Right kidney (tissue), 1 donor: ENCODE measurements around the gene NAGS.
"Not testable (repeated sequence)": the region's sequence is repeated elsewhere in the genome, so short reads cannot be mapped to it uniquely, and the experiment has no call there.

Experiments used
- DNase-seq: peaks from one replicate; pipeline ENCODE4 v3.0.0-alpha.2; 2016

Gene NAGS

DNA sequence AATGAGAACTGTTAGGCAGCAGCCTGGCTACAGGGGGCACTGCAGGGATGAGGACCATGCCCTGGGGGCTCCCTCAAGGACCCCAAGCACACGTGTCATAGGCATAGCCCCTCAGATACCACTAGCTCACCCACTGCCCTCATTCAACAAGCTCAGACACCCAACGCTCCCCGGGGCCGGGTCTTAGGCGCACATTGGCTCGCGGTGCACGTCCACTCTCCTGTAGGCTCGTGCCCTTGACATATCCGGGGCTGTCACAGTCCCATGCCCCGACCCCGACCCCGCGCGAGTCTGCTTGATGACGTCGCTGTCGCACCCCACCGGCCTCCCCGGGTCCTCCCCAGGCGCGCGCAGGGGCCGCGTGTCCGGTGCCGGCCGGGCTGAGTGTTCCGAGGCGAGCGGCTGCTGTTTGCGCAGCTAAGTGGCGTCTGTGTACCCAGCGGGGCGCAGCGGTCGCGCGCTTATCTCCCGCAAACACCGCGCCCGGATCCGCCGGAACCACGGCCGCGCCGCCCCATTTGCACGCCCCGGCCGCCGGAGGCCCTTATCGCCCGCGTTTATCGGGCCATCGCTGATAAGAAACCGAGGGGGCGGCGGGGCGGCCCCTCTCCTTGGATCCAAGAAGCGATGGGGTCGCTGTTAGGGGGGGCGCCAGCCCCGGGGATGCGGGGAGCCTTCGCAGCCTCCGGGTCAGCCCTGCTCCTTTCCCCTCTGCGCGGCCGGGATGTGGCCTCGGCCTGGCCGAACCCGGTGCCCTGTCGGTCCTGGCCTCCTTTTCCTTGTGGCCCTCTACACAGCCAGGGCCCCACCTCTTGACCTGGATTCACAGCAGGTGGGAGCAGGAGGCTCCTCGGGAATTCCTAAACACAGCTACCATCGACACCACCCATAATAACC is 20.7 kb upstream of the NAGS start:
- peak; percentile 65 for DNase-seq

DNA sequence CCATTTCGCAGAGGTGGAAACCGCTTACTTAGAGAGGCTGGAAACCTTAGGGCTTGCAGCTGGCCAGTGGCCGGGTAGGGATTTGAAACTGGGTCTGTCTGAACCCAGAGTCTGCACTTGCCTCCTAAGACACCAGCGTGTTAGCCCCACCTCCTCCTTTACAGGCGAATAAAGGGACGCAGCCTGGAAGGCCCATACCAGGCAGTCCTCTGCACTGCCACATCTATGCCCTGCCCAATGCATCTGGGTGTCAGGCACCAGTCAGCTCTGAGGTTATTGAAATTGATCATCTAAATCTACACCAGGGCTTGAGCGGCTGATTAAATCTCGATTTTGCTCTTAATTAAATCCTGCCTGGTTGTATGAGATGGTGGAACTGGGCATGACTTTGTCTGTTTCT is 19.9 kb upstream of the NAGS start:
- DNase-seq, result no peak

DNA sequence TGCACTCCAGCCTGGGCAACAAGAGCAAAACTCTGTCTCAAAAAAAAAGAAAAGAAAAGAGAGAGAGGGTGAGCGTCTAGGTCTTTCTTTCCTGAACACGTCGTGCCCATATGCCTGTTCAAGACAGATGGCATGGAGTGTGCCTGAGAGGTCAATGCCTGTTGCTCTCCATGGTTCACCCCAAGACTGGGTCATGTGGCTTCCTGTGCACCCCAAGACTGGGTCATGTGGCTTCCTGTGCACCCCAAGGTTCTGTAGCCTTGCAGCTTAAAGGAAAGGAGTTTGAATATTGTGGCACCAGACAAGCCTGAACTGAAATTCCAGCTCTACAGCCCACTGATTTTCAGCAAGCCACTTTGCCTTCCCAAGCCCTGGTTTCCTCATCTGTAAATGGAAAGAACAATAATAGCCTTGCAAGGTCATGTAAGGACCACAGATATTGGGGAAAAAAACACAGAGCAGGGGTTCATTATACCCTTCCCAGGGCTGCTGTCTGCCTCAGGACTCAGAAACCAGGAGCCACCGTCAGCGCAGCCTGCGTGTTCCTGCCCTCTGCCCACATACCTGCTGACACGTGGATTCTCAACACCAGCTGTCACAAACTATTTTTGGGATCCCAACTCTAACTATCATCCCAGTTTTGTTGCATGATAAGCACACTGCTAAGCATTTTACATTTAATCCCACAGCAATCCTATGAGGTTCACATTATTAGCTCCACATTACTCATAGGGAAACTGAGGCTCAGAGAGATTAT is 18.0 kb upstream of the NAGS start:
- DNase-seq, result no peak

DNA sequence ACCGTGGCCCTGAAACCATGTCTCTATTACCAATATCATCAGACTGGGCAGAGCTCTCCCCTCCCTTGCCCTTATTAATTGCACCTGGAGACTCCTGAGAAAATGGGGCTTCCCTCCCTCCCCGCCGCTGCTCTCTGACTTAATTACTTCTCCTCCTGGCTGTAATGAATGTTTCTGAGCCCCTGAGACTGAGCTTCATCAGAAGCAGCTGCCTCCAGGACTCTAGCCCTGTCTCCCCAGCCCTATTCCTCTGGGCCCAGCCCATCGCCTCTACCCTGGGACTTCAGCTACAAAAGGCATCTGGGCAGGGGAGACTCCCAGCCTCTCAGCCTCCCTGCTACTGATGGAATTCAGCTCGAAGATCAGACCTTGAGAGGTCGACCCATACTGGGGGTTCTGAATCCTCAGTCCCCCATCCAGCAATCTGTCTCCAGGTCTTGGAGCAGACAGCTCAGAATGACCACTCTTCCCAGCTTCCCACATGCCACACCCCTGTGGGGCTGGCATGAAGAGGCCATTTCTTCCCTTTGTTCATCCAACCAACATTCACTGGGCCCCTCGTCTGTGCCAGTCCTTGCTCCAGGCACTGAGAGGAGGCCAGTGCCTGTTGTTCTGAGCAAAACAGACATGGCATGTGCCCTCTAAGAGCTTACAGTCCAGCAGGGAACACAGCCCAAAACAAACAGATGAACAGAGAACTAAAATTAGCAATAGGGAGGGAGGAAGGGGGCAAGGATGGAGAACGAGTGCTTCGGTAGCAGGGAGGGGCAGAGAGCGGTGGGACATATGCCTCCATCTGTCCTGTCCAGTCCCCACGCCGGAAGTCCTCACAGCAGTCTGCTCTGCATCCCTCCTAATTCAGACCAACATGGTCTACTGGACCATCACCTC is 17.0 kb upstream of the NAGS start:
- DNase-seq, result no peak

DNA sequence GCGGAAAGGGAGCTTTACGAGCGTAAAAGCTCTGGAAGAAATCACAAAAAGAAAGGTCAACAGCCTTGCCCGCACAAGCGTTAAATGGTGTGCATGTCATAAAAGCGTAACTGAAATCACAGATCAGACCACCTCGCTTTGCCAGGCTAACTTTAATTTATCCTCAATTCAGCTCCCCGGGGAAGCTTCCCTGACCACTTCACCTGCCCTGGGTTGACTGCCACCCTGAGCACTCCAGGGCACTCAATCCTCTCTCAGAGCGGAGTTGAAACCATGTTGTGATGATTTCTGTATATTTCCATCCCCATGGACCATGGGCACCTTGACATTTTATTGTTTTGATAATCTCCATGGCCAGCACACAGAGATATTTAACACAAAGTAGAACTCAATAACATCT is 16.1 kb upstream of the NAGS start:
- no peak for DNase-seq

DNA sequence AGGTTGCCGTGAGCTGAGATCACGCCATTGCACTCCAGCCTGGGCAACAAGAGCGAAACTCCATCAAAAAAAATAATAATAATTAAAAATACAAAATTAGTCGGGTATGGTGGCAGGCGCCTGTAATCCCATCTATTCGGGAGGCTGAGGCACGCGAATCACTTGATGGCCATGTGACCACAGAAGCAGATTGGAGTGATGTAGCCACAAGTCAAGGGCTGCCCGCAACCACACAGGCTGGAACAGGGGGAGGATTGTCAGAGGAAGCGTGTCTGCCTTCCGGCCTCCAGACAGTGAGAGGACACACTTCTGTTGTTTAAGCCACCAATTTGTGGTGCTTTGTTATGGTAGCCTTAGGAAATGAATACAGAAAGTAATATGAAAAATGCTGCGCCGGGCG is 11.8 kb upstream of the NAGS start:
- DNase-seq, result no peak

DNA sequence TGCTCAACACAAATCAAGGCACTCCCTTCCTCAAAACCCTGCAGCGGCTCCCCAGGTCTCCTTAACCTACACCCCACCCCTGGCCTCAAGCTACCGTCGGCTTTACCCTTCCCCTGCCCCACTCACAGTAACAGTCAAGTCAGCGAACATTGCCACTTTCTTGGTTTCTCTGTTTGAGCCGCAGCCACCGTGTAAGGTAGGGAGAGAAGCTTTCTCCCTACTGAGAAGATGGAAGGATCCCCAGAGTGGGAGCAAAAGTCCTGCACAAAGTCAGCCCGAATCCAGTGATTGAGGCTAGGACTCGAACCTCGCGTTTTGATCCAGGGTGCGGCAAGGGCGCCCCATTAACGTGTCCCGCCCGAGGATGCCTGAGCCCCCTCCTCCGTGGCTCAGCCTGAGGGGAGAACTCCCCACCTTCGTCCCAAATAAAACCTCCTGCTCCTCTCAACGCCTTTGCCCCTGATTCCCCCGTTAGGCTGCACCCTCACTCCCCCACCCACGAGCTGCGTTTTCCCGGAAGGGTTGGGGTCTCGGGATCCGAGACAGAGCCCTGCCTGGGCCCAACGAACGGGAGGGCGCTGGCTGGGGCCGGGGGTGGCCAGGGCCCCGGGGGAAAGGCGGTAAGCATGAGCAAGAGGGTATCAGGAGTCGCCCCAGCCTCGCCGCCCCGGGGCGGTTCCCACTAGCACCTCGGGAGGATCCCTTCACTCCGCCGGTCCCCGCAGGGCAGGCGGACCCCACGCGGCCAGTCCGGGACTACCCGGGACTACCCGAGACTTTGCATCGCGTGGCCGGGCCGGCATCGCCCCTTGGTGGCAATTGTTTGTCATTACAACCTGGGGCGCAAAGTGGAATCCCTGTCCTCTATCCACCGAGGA is 9.9 kb upstream of the NAGS start:
- DNase-seq, result peak; percentile 59

DNA sequence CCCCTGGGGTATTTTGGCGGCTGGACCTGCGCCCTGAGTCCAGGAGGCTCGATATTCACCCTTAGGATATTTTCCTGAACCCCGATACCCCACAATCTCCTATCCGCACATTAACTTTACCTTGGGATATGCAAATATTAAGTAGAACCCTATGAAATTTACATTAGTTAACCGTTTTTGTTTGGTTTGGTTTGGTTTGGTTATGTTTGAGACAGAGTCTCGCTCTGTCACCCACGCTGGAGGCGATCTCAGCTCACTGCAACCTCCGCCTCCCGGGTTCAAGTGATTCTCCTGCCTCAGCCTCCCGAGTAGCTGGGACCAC is 9.3 kb upstream of the NAGS start:
- DNase-seq, result no peak

DNA sequence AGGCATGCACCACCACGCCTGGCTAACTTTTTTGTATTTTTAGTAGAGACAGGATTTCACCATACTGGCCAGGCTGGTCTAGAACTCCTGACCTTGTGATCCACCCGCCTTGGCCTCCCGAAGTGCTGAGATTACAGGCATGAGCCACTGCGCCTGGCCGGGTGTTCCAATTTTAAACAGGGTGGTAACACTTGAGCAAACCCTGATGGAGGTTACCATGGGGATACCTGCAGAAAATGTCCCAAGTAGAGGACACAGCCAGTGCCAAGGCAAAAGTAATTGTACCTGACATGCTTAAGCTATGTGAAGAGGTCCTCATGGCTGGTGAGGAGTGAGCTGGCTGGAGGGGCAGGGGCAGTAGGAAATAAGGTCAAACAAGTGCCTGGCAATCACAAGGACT is 7.2 kb upstream of the NAGS start:
- not testable (repeated sequence) for DNase-seq

DNA sequence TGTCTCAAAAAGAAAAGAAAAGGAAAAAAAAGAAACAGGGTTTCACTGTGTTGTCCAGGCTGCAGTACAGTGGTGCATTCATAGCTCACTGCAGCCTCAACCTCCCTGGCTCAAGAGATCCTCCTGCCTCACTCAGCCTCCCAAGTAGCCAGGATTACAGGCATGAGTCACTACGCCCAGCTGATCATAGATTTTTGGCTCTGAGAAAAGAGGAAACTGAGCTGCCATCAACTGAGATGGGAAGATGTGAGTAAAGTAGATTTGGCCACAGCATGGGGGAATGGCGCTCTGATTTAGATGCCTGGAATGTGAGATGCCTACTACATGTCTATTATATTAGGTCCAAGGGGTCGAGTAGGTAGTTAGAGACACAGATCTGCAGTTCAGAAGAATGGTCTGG is 5.9 kb upstream of the NAGS start:
- no peak for DNase-seq

DNA sequence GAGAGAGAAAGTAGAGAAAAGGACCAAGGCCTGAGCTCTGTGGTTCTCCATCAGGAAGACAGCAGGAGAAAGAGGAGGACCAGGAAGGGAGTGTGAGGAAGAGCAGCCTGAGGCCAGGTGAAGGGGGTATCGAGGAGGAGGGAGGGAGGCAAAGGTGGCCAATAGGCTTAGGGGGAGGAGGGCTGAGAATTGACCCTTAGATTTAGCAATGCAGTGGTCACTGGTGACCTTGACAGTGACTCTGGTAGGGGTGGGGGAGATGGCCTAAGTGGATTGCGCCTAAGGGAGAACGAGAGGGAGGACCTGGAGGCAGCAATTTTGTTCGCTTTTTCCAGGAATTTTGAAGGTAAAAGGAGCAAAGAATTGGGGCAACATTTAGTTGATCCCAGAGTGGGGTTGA is 5.4 kb upstream of the NAGS start:
- no peak for DNase-seq

DNA sequence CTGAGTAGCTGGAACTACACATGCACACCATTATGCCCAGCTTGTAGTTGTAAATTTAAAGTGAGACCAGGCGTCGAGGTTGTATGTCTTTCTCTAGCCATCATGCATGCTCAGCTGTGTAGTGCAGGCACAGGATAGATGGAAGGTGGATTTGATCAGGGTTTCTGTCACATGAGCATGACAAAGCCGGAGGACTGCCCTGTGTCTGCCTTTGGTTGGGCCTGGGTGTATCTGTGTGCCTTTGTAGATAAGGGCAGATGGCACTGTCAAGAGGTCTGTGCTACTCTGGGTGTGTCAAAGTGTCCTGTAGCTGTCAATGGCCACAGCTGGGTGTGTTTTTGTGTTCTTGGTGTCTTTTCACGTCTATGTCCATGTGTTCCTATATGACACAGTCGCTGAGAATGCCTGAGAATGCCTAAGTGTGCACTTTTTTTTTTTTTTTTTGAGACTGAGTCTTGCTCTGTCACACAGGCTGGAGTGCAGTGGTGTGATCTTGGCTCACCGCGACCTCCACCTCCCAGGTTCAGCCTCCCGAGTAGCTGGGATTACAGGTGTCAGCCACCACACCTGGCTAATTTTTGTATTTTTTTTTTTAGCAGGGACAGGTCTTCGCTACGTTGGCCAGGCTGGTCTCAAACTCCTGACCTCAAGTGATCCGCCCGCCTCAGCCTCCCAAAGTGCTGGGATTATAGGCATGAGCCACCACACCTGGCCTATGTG is 4.1 kb upstream of the NAGS start:
- no peak for DNase-seq

DNA sequence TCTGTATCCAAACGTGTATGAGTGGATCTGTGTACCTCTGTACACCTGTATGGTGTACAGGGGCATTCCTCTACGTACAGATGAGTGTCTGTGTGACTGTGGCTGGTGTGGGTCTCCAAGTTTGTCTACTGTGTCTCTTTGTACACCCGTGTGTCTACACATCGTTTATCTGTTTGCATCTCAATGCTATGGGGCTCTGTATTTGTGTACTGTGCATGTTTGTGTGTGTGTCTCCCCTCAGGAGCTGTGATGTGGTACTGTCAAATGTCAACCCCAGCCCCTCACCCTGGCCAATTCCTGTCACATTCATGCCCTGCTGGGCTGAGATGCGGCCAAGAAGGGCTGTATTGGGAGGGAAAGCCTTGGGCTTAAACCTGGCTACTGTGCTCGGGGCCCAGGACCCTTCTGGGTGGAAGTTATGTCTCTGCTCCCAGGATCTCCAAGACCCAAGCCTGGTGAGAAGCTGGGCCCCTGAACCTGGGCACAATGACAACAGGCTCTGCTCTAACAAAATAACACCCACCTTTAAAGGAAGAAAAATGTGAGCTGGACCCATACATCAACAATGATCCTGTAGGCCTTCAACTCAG is 3.5 kb upstream of the NAGS start:
- no peak for DNase-seq

DNA sequence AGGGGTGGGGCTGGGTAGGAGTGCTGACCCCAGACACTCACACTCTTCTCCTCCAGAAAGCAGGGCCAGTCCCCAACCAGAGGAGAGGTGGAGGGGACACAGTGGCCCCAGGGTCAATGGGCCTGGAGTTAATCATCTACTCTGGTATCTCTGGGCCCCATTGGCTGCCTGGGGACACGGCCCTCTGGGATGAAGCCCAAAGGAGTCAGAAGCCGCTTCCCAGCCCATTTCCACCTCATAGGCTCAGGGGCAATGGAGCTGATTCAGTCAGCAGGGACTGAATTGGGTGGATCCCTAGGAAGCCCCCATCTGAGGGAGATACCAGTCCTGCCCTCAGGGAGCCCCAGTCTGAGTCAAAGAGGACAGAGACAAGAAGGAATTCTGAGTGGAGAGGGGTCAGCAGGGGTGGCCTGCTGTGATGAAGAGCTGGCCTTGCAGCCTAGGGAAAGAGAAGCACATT is 2.9 kb upstream of the NAGS start:
- no peak for DNase-seq

DNA sequence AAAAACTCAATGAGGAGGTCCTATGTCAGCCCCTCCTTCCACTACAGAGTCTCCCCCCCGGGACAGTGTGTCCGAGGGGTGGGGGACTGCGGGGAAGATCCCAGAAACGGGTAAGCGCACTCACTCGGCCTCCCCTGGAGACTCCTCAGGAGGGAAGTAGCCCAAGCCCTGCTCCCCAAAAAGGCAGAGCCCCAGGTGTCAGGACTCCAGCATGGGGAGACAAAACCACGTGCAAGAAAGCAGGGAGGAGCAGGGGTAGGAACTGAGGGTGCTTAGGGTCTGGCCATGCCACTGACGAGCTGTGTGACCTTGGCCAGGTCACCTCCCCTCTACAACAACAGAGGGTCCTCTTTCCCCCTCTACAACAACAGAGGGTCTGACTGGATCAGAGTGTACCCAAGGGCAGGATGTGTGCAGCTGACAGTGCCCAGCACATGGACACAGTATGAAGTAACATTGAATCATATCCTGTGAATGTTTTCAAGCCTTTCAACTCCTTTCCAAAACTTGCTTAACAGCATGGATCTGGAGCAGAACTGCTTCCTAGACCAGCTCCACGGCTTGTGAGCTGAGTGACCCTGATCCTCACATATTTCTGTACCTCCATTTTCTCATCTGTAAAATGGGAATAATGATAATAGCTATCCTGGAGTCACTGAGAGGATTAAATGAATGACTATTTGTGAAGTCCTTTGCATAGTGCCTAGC is 2.1 kb upstream of the NAGS start:
- DNase-seq, result no peak

DNA sequence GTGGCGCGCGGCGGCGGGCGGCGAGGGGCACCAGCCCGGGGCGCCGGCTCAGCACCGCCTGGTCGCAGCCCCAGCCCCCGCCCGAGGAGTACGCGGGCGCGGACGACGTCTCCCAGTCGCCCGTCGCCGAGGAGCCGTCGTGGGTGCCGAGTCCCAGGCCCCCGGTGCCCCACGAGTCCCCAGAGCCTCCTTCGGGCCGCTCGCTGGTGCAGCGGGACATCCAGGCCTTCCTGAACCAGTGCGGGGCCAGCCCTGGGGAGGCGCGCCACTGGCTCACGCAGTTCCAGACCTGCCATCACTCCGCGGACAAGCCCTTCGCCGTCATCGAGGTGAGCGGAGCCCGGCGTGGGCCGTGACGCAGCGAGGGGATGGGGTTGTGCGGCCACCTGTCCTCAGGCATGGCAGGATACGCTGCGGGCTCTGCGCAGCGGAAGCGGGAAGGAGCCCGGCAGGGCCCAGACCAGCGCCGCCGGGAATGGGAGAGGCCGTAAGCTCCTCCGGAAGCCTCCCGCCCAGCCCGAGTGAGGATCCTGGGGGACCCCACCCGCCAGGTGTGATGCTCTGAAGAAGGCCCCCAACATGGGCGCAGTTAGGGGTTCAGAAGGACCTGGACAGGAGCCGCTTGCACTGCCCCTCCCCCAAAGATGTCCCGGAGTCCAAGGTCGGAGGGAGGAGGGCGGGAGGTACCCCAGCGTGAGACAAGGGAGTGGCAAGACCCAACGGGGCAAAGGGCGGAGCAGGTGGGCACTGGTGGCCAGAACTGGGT is 522 bp downstream of the NAGS start:
- peak; percentile 71 for DNase-seq

DNA sequence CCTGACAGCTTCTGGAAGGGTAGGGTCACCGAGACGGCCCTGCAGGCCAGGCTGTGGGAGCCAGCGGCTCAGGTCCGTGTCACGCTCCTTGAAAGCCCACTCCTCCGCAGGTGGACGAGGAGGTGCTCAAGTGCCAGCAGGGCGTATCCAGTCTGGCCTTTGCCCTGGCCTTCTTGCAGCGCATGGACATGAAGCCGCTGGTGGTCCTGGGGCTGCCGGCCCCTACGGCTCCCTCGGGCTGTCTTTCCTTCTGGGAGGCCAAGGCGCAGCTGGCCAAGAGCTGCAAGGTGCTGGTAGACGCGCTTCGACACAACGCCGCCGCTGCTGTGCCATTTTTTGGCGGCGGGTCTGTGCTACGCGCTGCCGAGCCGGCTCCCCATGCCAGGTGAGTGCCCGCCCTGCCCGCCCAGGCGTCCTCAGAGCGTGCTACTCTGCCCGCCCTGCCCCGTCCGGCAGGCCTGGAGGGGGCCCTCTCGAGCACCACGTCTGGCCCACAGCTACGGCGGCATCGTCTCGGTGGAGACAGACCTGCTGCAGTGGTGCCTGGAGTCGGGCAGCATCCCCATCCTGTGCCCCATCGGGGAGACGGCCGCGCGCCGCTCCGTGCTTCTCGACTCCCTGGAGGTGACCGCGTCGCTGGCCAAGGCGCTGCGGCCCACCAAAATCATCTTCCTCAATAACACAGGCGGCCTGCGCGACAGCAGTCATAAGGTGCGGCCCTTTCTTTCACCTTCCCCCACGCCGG is 1.3 kb downstream of the NAGS start:
- DNase-seq, result peak; percentile 69

DNA sequence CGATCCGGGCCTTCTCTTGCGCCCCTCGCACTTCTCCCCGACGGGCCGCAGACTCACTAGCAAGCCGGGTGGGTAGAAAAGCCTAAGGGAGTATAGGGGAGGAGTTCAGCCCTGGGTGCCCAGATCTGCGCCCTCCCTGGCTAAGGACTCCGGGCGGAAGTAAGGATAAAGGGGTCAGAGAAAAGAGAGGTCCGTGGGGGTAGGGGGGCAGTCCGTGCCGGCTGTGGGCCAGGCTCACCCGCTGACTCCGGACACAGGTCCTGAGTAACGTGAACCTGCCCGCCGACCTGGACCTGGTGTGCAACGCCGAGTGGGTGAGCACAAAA is 1.8 kb downstream of the NAGS start:
- no peak for DNase-seq
